ENCODE measurements around the gene EPO.

The EPO gene

DNA sequence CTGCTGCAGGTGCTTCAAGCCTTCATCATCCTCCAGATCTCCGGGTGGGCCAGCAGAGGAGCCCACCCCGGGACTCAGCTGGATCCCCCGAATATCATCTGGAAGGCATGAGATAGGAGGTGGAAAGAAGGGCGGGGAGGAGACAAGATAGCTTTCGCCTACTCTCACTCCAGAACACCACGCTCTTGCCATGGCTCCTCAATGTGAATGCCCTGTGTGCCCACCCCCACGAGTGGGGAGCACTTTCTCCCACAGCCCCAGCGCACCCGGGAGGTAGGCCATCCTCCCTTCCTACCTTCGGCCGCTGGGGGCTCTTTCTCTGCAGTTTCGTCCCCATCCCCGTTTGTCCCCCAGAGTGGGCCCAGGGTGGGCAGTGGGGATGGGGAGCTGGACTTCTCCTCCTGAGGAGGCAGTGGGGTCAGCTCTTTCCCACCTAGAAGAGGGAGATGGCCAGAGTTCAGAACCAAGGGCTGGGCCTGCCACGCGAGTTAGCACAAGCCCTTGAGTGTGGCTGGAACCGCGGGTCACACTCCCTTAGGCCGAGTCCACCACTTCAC, 35.1 kb upstream of the EPO start:
- Histone ChIP-seq H3K9me3 (ENCODE audit: control insufficient read depth, low read depth, low read length) (no peaks in the 10 kb centered on the region), H3K4me3 (ENCODE audit: low read length) (no peak overlapping the region), H3K27ac (ENCODE audit: low read length) (no peak overlapping the region), H3K36me3 (ENCODE audit: control insufficient read depth, low read depth, low read length) (peaks cover 82% of the 10 kb centered on the region), H3K4me1 (ENCODE audit: control insufficient read depth, low read depth, low read length) (no peaks in the 10 kb centered on the region), H3K27me3 (ENCODE audit: control insufficient read depth, insufficient read depth, low read length) (no peaks in the 10 kb centered on the region), H3K9ac (ENCODE audit: low read length) (no peak overlapping the region)

DNA sequence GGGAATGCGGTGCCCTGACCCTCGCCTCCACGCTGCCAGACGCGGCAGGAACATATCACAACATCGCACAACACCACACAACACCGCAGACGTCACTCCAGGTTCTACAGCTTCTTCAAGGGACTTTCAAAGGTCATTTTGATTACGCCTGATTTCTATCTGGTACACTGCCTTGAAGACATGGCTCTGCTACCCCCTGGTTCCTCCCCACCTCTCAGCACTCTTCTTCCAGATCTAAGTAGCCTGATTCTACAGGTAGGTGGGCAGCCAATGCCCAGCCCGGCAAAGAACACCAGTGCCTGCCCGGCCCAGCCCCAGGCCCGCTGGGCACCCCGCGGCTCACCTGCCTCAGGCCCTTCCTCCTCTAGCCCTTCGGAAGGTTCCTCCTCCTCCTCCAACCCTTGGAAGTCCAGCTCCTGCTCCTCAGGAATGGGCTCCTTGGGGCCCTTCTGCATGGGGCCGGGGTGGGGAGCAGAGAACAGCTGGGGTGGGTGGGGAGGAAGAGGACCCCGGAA, 34.6 kb upstream of the EPO start:
- peaks cover 80% of the 10 kb centered on the region for H3K36me3 ChIP-seq (ENCODE audit: control insufficient read depth, low read depth, low read length)
- no peaks in the 10 kb centered on the region for H3K27me3 ChIP-seq (ENCODE audit: control insufficient read depth, insufficient read depth, low read length)
- no peak overlapping the region for H3K27ac ChIP-seq (ENCODE audit: low read length)
- no peak overlapping the region for H3K4me3 ChIP-seq (ENCODE audit: low read length)
- H3K9ac ChIP-seq (ENCODE audit: low read length) = no peak overlapping the region
- no peaks in the 10 kb centered on the region for H3K4me1 ChIP-seq (ENCODE audit: control insufficient read depth, low read depth, low read length)
- H3K9me3 ChIP-seq (ENCODE audit: control insufficient read depth, low read depth, low read length) = no peaks in the 10 kb centered on the region

DNA sequence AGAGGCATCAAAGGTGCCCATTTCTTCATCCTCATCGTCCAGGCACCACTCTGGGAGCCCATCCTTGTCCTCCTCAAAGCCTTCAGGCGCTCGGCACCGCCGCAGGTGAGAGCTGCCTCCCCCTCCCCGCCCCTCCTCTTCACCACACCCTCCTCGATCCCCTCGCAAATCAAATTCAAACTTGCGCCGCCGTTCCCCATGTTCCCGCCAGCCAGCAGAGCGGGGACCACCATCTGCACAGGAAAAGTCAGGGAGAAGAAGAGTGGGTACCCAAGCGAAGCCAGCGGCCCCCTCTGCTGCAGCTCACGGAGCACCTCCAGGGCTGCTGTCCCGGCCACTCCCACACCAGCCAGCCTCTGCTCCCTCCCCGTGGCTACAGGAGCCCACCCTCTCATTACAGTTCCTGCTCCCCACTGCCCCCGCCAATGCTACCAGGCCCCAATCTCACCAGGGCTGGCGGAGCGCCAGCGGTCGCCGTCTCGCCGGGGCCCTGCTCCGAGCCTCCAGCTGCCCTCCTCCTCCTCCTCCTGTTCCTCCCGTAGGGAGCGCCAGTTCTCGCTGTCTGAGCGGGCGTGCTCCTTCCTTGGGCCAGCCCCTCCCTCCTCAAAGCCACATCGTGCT, 34.0 kb upstream of the EPO start:
- Histone ChIP-seq H3K9ac (ENCODE audit: low read length) (no peak overlapping the region), H3K4me3 (ENCODE audit: low read length) (no peak overlapping the region), H3K36me3 (ENCODE audit: control insufficient read depth, low read depth, low read length) (peaks cover 81% of the 10 kb centered on the region), H3K4me1 (ENCODE audit: control insufficient read depth, low read depth, low read length) (no peaks in the 10 kb centered on the region), H3K27ac (ENCODE audit: low read length) (no peak overlapping the region), H3K9me3 (ENCODE audit: control insufficient read depth, low read depth, low read length) (no peaks in the 10 kb centered on the region), H3K27me3 (ENCODE audit: control insufficient read depth, insufficient read depth, low read length) (no peaks in the 10 kb centered on the region)

DNA sequence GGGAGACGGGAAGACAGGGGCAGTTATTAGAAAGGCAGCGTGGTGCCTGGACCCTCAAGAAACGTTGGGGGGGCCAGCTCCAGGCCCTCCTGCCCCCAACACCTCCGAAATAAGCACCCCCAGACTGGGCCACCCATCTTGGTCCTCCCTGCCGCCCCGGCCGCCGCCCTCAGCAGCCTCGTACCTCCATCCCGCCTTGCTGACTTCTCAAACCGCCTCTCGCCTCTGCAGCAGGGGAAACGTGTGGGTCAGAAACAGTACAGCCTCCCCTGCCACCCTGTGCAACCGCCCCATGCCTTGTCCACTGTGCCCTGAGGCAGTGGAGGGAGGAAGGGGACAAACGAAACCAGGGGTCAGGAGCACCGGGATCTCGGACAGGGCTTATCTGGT, 33.5 kb upstream of the EPO start:
- no peak overlapping the region for H3K9ac ChIP-seq (ENCODE audit: low read length)
- no peak overlapping the region for H3K4me3 ChIP-seq (ENCODE audit: low read length)
- peaks cover 76% of the 10 kb centered on the region for H3K36me3 ChIP-seq (ENCODE audit: control insufficient read depth, low read depth, low read length)
- H3K4me1 ChIP-seq (ENCODE audit: control insufficient read depth, low read depth, low read length) = peaks cover 1% of the 10 kb centered on the region
- H3K27ac ChIP-seq (ENCODE audit: low read length) = no peak overlapping the region
- H3K27me3 ChIP-seq (ENCODE audit: control insufficient read depth, insufficient read depth, low read length) = no peaks in the 10 kb centered on the region
- H3K9me3 ChIP-seq (ENCODE audit: control insufficient read depth, low read depth, low read length) = no peaks in the 10 kb centered on the region

DNA sequence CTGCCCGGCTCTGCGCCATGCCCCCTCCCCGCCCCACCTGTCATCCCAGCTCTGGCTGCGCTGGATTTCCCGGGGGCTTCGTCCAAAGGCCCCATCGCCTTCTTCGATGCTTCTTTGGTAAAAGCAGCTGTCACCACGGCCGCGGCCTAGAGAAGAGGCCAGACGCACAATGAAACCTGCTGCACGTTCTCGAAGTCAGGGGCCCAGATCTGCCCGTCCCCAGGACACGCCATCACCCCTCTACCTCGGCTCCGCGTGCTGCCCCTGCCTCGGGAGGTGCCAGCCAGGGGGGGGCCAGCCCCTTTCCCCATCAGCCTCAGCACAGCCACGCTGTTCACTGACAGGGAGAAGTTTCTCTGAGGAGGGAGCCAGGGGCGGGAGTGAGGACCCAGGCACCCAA, 33.0 kb upstream of the EPO start:
- H3K9ac ChIP-seq (ENCODE audit: low read length) = no peak overlapping the region
- no peak overlapping the region for H3K27ac ChIP-seq (ENCODE audit: low read length)
- H3K36me3 ChIP-seq (ENCODE audit: control insufficient read depth, low read depth, low read length) = peaks cover 73% of the 10 kb centered on the region
- no peaks in the 10 kb centered on the region for H3K27me3 ChIP-seq (ENCODE audit: control insufficient read depth, insufficient read depth, low read length)
- no peak overlapping the region for H3K4me3 ChIP-seq (ENCODE audit: low read length)
- no peaks in the 10 kb centered on the region for H3K9me3 ChIP-seq (ENCODE audit: control insufficient read depth, low read depth, low read length)
- peaks cover 6% of the 10 kb centered on the region for H3K4me1 ChIP-seq (ENCODE audit: control insufficient read depth, low read depth, low read length)

DNA sequence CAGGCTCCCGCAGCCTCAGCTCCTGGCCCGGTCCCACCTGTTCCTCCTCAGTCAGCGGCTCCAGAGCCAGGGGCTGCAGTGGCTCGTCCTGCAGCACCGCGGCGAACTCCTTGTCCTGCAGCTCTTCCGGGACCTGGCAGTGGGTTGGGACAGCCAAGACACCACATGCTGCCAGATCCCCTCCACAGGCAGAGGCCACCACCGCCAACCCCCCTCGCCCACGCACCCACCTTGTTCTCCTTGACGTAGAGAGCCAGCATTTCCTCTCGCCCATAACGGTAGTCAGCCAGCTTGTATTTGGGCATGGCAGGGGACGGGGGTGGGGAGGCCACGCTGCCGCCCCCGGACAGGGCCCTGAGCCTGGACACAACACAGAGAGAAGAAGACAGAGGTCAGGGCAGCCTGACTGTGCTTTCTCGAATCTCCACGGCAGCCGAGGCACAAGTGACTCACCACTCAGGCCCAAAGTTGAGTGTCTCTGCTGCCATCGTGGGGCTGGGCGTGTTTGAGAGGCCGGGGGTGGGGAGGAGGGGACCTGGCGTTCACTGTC, 32.4 kb upstream of the EPO start:
- peaks cover 71% of the 10 kb centered on the region for H3K36me3 ChIP-seq (ENCODE audit: control insufficient read depth, low read depth, low read length)
- H3K4me1 ChIP-seq (ENCODE audit: control insufficient read depth, low read depth, low read length) = peaks cover 11% of the 10 kb centered on the region
- no peak overlapping the region for H3K27ac ChIP-seq (ENCODE audit: low read length)
- no peak overlapping the region for H3K4me3 ChIP-seq (ENCODE audit: low read length)
- no peak overlapping the region for H3K9ac ChIP-seq (ENCODE audit: low read length)
- H3K27me3 ChIP-seq (ENCODE audit: control insufficient read depth, insufficient read depth, low read length) = no peaks in the 10 kb centered on the region
- no peaks in the 10 kb centered on the region for H3K9me3 ChIP-seq (ENCODE audit: control insufficient read depth, low read depth, low read length)

DNA sequence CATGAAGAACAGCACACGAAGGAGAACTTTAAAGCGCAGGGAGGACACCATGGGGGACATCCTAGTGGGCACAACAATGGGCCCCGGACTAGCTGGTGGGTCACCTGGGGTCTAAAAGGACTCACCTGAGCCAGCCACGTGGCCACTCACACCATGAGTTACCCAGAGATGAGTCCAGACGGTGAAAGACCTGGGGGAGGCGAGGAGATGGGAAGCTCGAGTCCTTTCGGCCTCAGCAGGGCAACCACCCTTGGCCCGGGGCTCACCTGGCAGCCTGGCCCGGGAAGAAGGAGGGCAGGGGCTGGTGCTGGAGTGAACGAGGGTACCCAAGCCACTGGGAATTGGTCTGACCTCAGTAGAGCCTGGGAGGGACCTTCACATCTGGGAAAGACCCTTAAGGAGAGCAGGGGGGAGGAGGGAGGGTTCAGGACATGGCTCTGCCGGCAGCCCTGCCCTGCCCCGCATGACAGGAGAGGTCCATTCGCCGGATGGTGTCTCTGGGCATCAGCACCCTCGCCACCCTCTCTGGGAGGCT, 31.9 kb upstream of the EPO start:
- H3K4me1 ChIP-seq (ENCODE audit: control insufficient read depth, low read depth, low read length) = peaks cover 13% of the 10 kb centered on the region
- H3K27me3 ChIP-seq (ENCODE audit: control insufficient read depth, insufficient read depth, low read length) = no peaks in the 10 kb centered on the region
- H3K36me3 ChIP-seq (ENCODE audit: control insufficient read depth, low read depth, low read length) = peaks cover 66% of the 10 kb centered on the region
- no peak overlapping the region for H3K9ac ChIP-seq (ENCODE audit: low read length)
- no peak overlapping the region for H3K4me3 ChIP-seq (ENCODE audit: low read length)
- H3K27ac ChIP-seq (ENCODE audit: low read length) = no peak overlapping the region
- H3K9me3 ChIP-seq (ENCODE audit: control insufficient read depth, low read depth, low read length) = no peaks in the 10 kb centered on the region

DNA sequence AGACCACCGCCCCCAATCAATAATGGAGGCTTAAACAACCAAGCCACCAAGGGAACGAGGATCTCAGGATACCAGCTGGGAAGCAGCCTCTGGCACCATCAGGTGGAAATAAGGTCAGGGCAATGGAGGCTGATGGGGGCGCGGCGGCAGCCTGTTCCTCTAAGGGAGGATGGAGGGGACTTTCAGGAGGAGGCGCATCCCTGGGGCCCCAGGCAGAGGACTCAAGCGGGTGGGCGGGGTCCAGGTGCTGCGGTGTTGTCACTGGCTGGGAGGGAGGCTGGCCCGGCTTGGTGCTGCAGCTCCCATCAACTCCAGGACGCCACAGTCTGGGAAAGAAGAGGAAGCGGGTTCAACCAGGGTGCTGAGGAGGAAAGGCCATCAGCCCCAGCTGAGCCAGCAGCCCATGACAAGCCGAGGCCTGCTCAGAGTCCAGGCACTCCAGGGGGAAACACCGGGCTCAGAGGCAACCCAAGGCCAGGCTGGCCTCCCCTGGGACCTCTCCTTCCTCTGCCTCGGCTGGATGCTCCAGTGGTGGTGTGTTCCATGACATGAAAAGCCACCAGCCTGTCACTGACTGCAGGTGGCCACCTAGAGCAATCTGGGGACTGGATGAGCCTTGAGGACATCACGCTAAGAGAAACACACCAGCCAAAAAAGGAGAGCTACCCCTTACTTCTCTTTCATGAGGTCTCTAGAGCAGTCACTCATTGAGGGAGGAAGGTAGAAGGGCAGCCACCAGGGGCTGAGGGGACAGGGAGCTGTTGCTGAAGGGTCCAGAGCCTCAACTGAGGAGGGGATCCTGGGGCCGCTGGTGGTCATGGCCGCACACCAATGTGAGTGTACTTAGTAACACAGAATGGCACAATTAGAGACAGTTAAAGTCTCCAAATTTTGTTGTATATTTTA, 30.8 kb upstream of the EPO start:
- H3K9me3 ChIP-seq (ENCODE audit: control insufficient read depth, low read depth, low read length) = no peaks in the 10 kb centered on the region
- H3K9ac ChIP-seq (ENCODE audit: low read length) = no peak overlapping the region
- H3K36me3 ChIP-seq (ENCODE audit: control insufficient read depth, low read depth, low read length) = peaks cover 55% of the 10 kb centered on the region
- peaks cover 13% of the 10 kb centered on the region for H3K4me1 ChIP-seq (ENCODE audit: control insufficient read depth, low read depth, low read length)
- H3K4me3 ChIP-seq (ENCODE audit: low read length) = no peak overlapping the region
- H3K27me3 ChIP-seq (ENCODE audit: control insufficient read depth, insufficient read depth, low read length) = no peaks in the 10 kb centered on the region
- no peak overlapping the region for H3K27ac ChIP-seq (ENCODE audit: low read length)

DNA sequence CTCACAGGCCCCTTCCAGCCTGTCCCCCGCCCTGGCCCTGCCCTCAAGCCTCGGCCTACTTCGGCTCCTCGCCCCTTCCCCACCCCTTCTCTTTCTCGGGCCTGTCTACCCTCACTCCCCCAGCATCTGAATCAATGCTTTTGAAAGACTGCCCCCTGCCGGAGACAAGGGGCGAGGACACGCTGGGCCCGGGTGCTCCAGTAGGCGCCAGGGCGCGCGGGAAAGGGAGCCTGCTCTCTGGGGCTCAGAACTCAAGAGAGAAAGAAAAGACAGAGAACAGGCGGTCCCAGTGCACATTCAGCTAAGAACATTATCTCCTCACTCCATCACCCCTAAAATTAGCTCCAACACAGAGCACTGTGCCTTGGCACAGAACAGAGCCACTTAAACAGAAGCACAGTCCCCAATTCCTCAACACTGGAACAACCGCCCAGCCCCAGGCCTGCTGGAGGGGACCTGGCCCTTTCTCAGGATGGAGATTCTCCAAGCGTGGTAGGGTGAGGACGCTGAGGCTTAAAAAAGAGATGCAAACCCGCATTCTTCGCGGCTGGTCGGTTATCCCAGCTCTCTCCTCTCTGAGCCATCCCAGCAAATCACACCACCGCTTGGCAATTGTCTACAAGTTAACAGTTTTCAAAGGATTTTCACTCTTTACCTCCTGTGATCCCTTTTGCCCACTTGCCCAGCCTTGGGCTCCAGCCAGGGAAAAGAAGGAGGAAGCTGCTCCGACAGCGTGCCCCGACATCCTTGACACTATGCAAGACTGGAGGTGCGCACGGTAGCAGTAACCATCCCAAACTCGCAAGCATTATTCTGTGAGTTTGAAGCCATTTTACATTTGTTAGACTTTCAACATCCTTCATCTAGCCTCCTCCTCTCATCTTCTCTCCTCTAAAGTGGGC, 28.3 kb upstream of the EPO start:
- peaks cover 13% of the 10 kb centered on the region for H3K4me1 ChIP-seq (ENCODE audit: control insufficient read depth, low read depth, low read length)
- peak overlapping the region; percentile 92 for H3K9ac ChIP-seq (ENCODE audit: low read length)
- H3K4me3 ChIP-seq (ENCODE audit: low read length) = peak overlapping the region; percentile 88
- peaks cover 31% of the 10 kb centered on the region for H3K36me3 ChIP-seq (ENCODE audit: control insufficient read depth, low read depth, low read length)
- H3K9me3 ChIP-seq (ENCODE audit: control insufficient read depth, low read depth, low read length) = no peaks in the 10 kb centered on the region
- no peaks in the 10 kb centered on the region for H3K27me3 ChIP-seq (ENCODE audit: control insufficient read depth, insufficient read depth, low read length)
- H3K27ac ChIP-seq (ENCODE audit: low read length) = no peak overlapping the region

DNA sequence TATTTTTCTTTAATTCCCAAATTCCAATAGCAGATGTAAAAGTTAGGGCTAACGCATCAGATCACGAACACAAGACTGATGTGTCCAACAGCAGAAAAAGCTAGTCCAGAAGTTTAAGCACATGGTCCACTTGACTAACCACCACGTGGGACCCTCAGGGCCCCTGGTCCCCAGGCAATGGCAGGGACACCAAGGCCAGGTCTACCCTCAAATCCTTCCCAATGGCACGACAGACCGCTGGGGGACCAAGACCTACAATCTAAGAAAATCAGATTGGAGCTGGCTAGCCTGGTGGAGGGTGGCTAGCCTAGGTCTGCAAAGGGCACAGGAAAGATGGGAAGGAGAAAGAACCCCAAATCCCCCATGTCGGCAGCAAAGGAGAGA, 27.7 kb upstream of the EPO start:
- no peak overlapping the region for H3K27ac ChIP-seq (ENCODE audit: low read length)

More for the DNA sequence above, 27.7 kb upstream of the EPO start:
- peaks cover 24% of the 10 kb centered on the region for H3K36me3 ChIP-seq (ENCODE audit: control insufficient read depth, low read depth, low read length)
- H3K4me1 ChIP-seq (ENCODE audit: control insufficient read depth, low read depth, low read length) = peaks cover 13% of the 10 kb centered on the region
- H3K27me3 ChIP-seq (ENCODE audit: control insufficient read depth, insufficient read depth, low read length) = no peaks in the 10 kb centered on the region
- peak overlapping the region; percentile 92 for H3K9ac ChIP-seq (ENCODE audit: low read length)
- no peaks in the 10 kb centered on the region for H3K9me3 ChIP-seq (ENCODE audit: control insufficient read depth, low read depth, low read length)
- H3K4me3 ChIP-seq (ENCODE audit: low read length) = peak overlapping the region; percentile 88
